Measurements from ENCODE around the gene FGFBP2.

GRCh38 chr4:15917297-15917696 lies 45.7 kb downstream of the FGFBP2 start:
- TF ChIP-seq CTCF (IDR thresholded peaks at IDR 0.05) (no peak), EP300 (IDR thresholded peaks at IDR 0.05) (no peak), POLR2A (IDR thresholded peaks at IDR 0.05) (no peak)
